ENCODE measurements around the gene PKNOX2.

Gene PKNOX2

GRCh38 chr11:125173027-125173426 is 8.5 kb downstream of the PKNOX2 start:
- no peak for DNase-seq (ENCODE audit: low read depth)

DNA sequence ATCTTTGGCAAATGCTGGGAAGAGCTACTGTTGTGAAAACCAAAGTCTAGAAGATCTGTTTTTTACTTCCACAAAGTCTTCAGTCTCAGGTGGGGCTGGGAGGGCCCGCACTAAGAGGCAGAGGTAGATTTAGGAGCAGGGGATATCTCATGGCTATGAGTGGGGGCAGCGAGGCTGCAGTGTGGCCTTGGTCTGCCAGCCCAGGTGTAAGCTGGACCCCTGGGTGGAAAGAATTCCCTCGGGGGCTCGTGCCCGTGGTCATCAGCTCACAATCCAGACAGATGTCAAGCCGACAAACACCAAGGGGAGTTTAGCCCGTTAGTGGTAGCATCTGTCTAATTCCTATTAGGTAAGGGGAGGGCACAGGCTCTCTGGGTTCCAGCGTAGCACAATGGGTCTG is 9.0 kb downstream of the PKNOX2 start:
- DNase-seq (ENCODE audit: low read depth): no peak

- no peak for DNase-seq (ENCODE audit: low read depth)
These were observed 9.5 kb downstream of the PKNOX2 start for GRCh38 chr11:125174057-125174456.

DNA sequence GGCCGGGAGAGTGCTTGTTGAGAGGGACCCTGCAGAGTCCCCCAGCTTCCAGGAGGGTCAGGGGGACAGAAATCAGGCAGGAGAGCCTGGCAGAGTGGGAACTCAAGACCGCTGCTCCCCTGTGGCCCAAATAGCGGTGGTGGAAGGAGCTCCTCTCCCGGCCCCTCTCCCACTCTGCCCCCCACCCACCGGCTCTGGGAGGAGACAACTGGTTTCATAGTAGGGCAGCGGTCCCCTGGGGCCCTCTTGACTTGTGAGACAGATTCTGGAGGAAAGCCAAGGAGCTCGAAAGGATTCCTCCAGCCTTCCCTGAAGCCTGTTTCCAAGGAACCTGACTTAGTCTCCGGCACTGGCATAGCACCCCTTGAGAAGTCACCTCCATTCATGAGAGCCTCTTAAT is 10.1 kb downstream of the PKNOX2 start:
- DNase-seq (ENCODE audit: low read depth): no peak

GRCh38 chr11:125175166-125175565 is 10.6 kb downstream of the PKNOX2 start:
- DNase-seq (ENCODE audit: low read depth): no peak

GRCh38 chr11:125175896-125176575 is 11.5 kb downstream of the PKNOX2 start:
- no peak for DNase-seq (ENCODE audit: low read depth)

DNA sequence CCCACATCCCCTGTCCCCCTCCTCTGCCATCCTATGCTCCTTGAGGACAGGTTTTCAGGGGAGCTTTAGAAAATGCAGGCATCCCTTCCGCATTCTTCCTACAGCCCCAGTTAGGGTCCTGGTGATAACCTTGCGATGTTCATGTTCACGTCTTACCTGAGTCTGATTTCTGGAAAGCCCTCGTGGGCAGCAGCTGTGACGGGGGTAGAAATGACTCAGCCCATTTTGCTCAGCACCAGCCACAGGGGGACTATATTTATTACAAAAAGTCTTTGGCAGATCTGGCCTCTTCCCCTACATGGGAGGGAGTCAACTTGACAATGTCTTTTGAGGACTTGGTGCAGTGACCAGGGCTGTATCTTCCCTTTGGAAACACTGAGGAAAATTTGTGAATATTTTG is 12.3 kb downstream of the PKNOX2 start:
- no peak for DNase-seq (ENCODE audit: low read depth)

GRCh38 chr11:125177543-125177942 is 13.0 kb downstream of the PKNOX2 start:
- DNase-seq (ENCODE audit: low read depth): no peak

GRCh38 chr11:125179346-125179745 is 14.8 kb downstream of the PKNOX2 start:
- no peak for DNase-seq (ENCODE audit: low read depth)

DNA sequence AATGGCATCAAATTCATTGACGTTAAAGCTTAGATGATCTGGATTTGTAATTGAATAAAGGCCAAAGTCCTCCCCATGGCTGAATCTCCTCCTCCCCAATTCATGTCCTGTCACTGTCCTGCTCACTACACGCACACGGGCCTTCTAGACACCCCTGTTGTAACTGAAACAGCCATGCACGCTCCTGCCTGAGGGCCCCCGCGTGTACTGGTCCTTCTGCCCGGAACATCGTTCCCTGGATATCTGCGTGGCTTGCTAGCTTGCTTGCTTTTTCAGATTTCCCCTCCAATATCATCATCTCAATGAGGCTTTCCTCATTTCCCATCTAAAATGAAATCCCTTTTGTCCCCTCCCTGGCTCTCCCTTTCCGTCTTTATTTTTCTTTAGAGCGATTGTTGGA is 15.3 kb downstream of the PKNOX2 start:
- no peak for DNase-seq (ENCODE audit: low read depth)

GRCh38 chr11:125180413-125181305 is 16.1 kb downstream of the PKNOX2 start:
- DNase-seq (ENCODE audit: low read depth): no peak

DNA sequence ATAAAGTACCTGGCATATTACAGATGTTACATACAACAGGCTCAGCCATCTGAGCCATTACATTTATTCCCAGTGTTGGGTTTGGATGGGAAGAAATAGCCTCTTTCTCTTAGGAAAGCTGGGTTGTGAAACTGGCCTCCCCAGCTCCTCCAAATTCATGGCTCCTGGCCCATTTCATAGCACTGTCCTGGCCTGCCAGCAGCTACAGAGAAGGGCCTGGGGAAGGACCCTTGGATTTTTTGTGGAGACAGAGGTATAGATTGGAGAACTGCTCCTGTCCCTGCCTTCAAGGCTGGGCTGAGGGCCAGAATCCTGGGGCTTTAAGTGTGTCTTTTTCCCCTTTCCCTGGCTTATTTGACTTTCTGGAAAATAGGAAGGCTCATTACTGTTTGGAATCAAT is 18.0 kb downstream of the PKNOX2 start:
- no peak for DNase-seq (ENCODE audit: low read depth)

GRCh38 chr11:125183641-125184040 is 19.1 kb downstream of the PKNOX2 start:
- no peak for DNase-seq (ENCODE audit: low read depth)

GRCh38 chr11:125188021-125188420 is 23.5 kb downstream of the PKNOX2 start:
- no peak for DNase-seq (ENCODE audit: low read depth)

DNA sequence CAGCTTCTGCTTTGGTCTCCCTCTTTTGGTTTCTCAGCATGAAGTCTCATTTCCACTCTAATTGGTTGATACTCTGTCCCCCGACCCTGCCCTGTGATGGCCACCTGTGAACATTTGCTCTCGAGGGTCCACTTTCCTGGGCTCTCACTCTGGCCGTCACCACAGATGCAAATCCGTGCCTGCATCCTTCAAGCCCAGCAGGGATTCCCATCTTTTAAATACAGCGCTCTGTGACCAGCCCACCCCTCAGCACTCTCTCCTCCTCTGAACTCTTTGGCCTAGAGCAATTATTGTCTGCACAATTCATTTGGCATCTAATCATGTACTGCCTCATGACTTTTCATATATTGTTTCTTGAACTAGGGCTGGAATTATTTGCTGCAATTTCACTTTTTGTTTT is 26.0 kb downstream of the PKNOX2 start:
- no peak for DNase-seq (ENCODE audit: low read depth)

GRCh38 chr11:125192183-125192582 is 27.6 kb downstream of the PKNOX2 start:
- DNase-seq (ENCODE audit: low read depth): no peak

- DNase-seq (ENCODE audit: low read depth): no peak
These were observed 28.3 kb downstream of the PKNOX2 start for GRCh38 chr11:125192717-125193415.

DNA sequence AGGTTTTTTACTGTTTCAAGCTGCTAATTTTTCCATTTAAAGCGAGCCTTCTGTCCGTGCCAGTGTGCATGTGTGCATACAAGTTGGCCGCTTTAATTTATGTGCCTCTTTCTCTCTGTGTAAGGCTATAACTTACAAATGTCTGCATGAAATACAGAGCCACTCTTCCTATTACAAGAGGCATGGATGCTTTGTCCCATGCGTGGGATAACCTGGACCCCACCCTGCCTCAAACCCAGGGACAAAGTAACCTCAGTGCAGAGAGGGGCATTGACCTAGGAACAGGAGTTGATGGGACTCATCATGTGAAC is 28.8 kb downstream of the PKNOX2 start:
- no peak for DNase-seq (ENCODE audit: low read depth)

DNA sequence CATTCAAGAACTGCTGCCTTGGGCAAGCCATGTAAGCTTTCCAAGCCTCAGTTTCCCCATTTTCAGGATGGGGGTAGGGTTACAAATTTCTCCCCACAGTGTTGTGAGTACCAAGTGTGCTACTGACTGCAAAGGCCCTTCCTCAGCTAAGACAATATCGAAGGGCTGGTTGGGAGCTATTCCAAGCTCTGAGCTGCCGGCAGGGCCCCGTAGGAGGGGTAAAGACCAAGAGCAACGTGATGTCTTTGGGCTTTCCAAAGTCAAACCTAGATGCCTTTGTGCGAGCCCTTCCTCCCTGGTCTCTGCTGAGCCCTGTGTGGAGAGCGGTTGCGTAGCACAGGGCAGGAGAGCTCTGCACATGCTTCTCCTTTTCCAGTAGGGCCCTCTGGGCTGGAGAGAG is 29.3 kb downstream of the PKNOX2 start:
- DNase-seq (ENCODE audit: low read depth): no peak

- DNase-seq (ENCODE audit: low read depth): no peak
These were observed 35.4 kb downstream of the PKNOX2 start for GRCh38 chr11:125199915-125200314.

DNA sequence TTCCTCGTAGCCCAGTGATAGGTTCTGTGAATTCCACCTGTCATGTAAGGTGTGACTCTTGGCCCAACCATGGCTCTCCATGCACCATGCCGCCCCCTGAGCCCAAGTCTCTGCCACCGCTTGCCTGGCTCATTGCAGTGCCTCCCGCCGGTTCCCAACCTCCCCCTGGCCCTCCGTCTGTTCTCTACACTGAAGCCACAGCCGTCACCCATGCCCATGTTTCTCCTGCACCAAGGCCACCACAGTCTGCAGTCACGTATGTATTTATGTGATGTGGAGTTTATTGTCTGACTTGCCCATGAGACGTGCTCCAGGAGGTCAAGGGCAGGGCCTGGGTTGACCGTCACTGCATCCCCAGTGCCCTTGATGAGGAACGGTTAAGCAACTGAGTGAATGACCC is 35.9 kb downstream of the PKNOX2 start:
- DNase-seq (ENCODE audit: low read depth): no peak

- DNase-seq (ENCODE audit: low read depth): no peak
These were observed 37.1 kb downstream of the PKNOX2 start for GRCh38 chr11:125201525-125202141.
